ENCODE data around the gene RND1. TPM values are rescaled to one million over a fixed set of nuclear protein-coding genes. Genes with fewer than 3 reads are reported as not detected.

Gene RND1
- total RNA-seq, 2 experiments from 2014 or later = 7.3 to 13.9 TPM

DNA sequence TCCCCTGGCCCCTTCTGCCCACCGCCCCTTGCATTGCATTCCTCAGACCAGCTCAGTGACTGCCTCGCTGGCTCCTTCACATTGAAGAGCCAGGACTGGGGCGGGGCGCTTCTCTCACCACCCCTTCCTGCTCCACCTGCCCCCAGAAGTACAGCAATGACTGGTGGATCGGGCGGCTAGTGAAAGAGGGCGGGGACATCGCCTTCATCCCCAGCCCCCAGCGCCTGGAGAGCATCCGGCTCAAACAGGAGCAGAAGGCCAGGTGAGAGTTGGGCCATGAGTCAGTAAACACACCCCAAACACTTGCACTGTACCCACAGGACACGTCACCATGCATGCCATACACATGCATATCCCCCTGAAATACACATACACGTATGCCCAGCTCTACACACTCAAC, 41.6 kb downstream of the RND1 start:
- ChIA-PET POLR2A (interaction anchor here (0.6 kb wide), 1 partner anchor 184 kb away, joined by 3 read pairs; no protein-coding TSS in a partner anchor), CTCF (ENCODE audit: unreplicated experiment) (interaction anchor here (0.7 kb wide), 1 partner anchor 9 kb away, joined by 3 read pairs; no protein-coding TSS in a partner anchor)
- intact Hi-C loops (cut with micrococcal nuclease; ENCODE audit: unreplicated experiment) = no loop called here
- no peaks in the 10 kb centered on the region for H3K9me3 ChIP-seq (ENCODE audit: low read length)
- no peaks in the 10 kb centered on the region for H3K79me2 ChIP-seq (ENCODE audit: insufficient read depth, low read depth, low read length)
- H3K27ac ChIP-seq (ENCODE audit: low read depth, low read length, poor library complexity, severe bottlenecking) = no peak overlapping the region
- no peaks in the 10 kb centered on the region for H3K4me1 ChIP-seq (ENCODE audit: insufficient read depth, low read length, poor library complexity, severe bottlenecking)
- no peak overlapping the region for H2AFZ ChIP-seq (ENCODE audit: low read length)
- H3K4me2 ChIP-seq (ENCODE audit: low read length) = no peak overlapping the region
- H3K36me3 ChIP-seq (ENCODE audit: insufficient read depth, low read length) = peaks cover 17% of the 10 kb centered on the region
- no peaks in the 10 kb centered on the region for H3K9me2 ChIP-seq (ENCODE audit: insufficient read depth, low read length)
- DNase-seq (ENCODE audit: low spot score) = peak; percentile 36
- H3K4me3 ChIP-seq (ENCODE audit: low read depth, low read length, poor library complexity, severe bottlenecking) = no peak overlapping the region
- TF ChIP-seq EZH2phosphoT487 (IDR thresholded peaks at IDR 0.05; ENCODE audit: borderline replicate concordance, low read depth, low read length) = no peak
- TF ChIP-seq, protein P1, sequence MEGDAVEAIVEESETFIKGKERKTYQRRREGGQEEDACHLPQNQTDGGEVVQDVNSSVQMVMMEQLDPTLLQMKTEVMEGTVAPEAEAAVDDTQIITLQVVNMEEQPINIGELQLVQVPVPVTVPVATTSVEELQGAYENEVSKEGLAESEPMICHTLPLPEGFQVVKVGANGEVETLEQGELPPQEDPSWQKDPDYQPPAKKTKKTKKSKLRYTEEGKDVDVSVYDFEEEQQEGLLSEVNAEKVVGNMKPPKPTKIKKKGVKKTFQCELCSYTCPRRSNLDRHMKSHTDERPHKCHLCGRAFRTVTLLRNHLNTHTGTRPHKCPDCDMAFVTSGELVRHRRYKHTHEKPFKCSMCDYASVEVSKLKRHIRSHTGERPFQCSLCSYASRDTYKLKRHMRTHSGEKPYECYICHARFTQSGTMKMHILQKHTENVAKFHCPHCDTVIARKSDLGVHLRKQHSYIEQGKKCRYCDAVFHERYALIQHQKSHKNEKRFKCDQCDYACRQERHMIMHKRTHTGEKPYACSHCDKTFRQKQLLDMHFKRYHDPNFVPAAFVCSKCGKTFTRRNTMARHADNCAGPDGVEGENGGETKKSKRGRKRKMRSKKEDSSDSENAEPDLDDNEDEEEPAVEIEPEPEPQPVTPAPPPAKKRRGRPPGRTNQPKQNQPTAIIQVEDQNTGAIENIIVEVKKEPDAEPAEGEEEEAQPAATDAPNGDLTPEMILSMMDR (conservative IDR thresholded peaks at IDR 0.05; ENCODE audit: low read length) = no peak
- no TSS peak for BruUV-seq (replicated peaks)
- no peaks in the 10 kb centered on the region for H4K20me1 ChIP-seq (ENCODE audit: insufficient read depth, low read length)

DNA sequence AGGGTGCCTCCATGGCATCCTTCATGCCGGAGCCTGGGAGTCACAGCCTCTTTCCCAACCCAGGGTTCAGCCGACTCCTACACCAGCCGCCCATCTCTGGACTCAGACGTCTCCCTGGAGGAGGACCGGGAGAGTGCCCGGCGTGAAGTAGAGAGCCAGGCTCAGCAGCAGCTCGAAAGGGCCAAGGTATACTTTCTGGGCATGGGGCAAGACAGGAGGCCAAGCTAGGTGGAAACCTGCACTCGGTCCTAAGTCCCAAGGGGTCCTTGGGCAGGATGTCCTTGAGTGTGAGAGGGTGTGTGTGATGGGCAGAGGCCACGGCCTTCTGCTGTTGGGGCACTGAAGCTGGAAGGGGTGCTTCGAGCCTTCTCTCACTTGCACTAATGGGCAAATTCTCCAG, 42.4 kb downstream of the RND1 start:
- no peak overlapping the region for H3K27ac ChIP-seq (ENCODE audit: low read depth, low read length, poor library complexity, severe bottlenecking)
- H3K36me3 ChIP-seq (ENCODE audit: insufficient read depth, low read length) = peaks cover 9% of the 10 kb centered on the region; the same call in 1 of the 2 replicates
- no peak for DNase-seq (ENCODE audit: low spot score)
- H3K9me3 ChIP-seq (ENCODE audit: low read length) = no peaks in the 10 kb centered on the region
- ChIA-PET CTCF (ENCODE audit: unreplicated experiment) (interaction anchor here (0.6 kb wide), 1 partner anchor 33 kb away, joined by 3 read pairs; no protein-coding TSS in a partner anchor), POLR2A (no interaction called here)
- H3K9me2 ChIP-seq (ENCODE audit: insufficient read depth, low read length) = no peaks in the 10 kb centered on the region
- H4K20me1 ChIP-seq (ENCODE audit: insufficient read depth, low read length) = no peaks in the 10 kb centered on the region
- BruUV-seq (replicated peaks) = no TSS peak
- peaks cover 3% of the 10 kb centered on the region for H3K4me1 ChIP-seq (ENCODE audit: insufficient read depth, low read length, poor library complexity, severe bottlenecking)
- H2AFZ ChIP-seq (ENCODE audit: low read length) = no peak overlapping the region
- intact Hi-C loops (cut with micrococcal nuclease; ENCODE audit: unreplicated experiment) = no loop called here
- TF ChIP-seq, protein P1 (conservative IDR thresholded peaks at IDR 0.05; ENCODE audit: low read length) = no peak
- no peak for TF ChIP-seq EZH2phosphoT487 (IDR thresholded peaks at IDR 0.05; ENCODE audit: borderline replicate concordance, low read depth, low read length)
- H3K4me2 ChIP-seq (ENCODE audit: low read length) = no peak overlapping the region
- H3K79me2 ChIP-seq (ENCODE audit: insufficient read depth, low read depth, low read length) = no peaks in the 10 kb centered on the region
- H3K4me3 ChIP-seq (ENCODE audit: low read depth, low read length, poor library complexity, severe bottlenecking) = no peak overlapping the region

DNA sequence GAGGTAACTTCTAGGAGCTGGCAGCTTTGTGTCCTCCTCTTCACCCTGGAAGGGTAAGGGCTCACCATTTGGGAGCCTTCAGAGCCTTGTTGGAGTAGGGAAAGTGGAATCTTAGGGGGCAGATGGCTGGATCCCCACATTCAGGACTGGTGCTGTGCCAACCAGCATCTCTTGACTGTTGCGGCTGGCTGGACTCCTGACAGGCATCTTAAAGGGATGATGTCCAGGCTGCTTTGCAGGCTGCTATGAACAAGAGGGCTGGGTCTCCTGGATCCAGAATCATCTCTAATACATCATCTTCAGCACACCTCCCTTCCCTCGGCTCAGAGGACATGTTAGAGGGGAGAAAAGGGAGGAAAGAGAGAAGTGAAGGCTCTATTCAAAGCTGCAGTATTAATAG, 43.0 kb downstream of the RND1 start:
- BruUV-seq (replicated peaks) = no TSS peak
- CTCF ChIA-PET (ENCODE audit: unreplicated experiment) = interaction anchor here (0.6 kb wide), 1 partner anchor 32 kb away, joined by 3 read pairs; no protein-coding TSS in a partner anchor

More for the DNA sequence above, 43.0 kb downstream of the RND1 start:
- DNase-seq (ENCODE audit: low spot score) = no peak
- no peaks in the 10 kb centered on the region for H4K20me1 ChIP-seq (ENCODE audit: insufficient read depth, low read length)
- H3K79me2 ChIP-seq (ENCODE audit: insufficient read depth, low read depth, low read length) = no peaks in the 10 kb centered on the region
- H3K4me3 ChIP-seq (ENCODE audit: low read depth, low read length, poor library complexity, severe bottlenecking) = no peak overlapping the region
- H3K9me2 ChIP-seq (ENCODE audit: insufficient read depth, low read length) = no peaks in the 10 kb centered on the region
- intact Hi-C loops (cut with micrococcal nuclease; ENCODE audit: unreplicated experiment) = no loop called here
- H3K36me3 ChIP-seq (ENCODE audit: insufficient read depth, low read length) = peaks cover 3% of the 10 kb centered on the region; the same call in 1 of the 2 replicates
- H2AFZ ChIP-seq (ENCODE audit: low read length) = no peak overlapping the region
- H3K4me1 ChIP-seq (ENCODE audit: insufficient read depth, low read length, poor library complexity, severe bottlenecking) = peaks cover 7% of the 10 kb centered on the region
- TF ChIP-seq EZH2phosphoT487 (IDR thresholded peaks at IDR 0.05; ENCODE audit: borderline replicate concordance, low read depth, low read length) = no peak
- TF ChIP-seq, protein P1 (conservative IDR thresholded peaks at IDR 0.05; ENCODE audit: low read length) = no peak
- no peak overlapping the region for H3K27ac ChIP-seq (ENCODE audit: low read depth, low read length, poor library complexity, severe bottlenecking)
- no peak overlapping the region for H3K4me2 ChIP-seq (ENCODE audit: low read length)
- H3K9me3 ChIP-seq (ENCODE audit: low read length) = no peaks in the 10 kb centered on the region
- POLR2A ChIA-PET = no interaction called here
